ENCODE measurements around the gene IL25. TPM values are rescaled to one million over a fixed set of nuclear protein-coding genes. Genes with fewer than 3 reads are reported as not detected.

Gene IL25
- total and polyA plus RNA-seq, 2 of the 8 experiments (the other 6 are each of a cell fraction or from before 2014, with no cell fraction given): not detected

DNA sequence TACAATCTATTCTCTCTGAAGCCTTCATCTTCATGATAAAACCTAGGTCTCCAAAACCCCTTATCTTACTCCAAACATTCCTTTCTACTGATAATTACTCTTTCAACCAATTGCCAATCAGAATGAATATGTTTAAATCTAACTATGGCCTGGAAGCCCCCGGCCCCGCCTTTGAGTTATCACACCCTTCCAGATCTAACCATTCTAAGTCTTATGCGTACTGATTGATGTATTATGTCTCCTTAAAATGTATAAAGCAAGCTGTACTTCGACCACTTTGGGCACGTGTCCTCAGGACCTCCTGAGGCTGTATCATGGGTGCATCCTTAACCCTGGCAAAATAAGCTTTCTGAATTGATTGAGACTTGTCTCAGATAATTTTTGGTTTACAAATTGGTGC, 37.0 kb upstream of the IL25 start:
- FAIRE-seq: no peak
- Histone ChIP-seq H4K8ac (ENCODE audit: extremely low read depth, insufficient read depth, low read length) (no peak overlapping the region), H3K27ac (ENCODE audit: low read depth, low read length) (no peak overlapping the region), H3K4me2 (ENCODE audit: insufficient read depth in 1 of 2, low read depth in 2 of 2, low read length in 2 of 2) (no peak overlapping the region), H3K56ac (replicated peaks; ENCODE audit: insufficient read length, low read depth, low read length) (no peak overlapping the region), H3K9me3 (ENCODE audit: insufficient read depth in 2 of 2, low read depth in 1 of 2, low read length in 1 of 2) (peaks cover 3 to 23% of the 10 kb centered on the region in 2 experiments), H3K14ac (ENCODE audit: insufficient read length) (no peak overlapping the region), H2AFZ (ENCODE audit: low read length) (no peak overlapping the region), H2BK15ac (ENCODE audit: low read length) (no peak overlapping the region), H2BK12ac (ENCODE audit: low read depth, low read length) (no peak overlapping the region), H2BK5ac (ENCODE audit: low read depth, low read length) (no peak overlapping the region), H3K79me1 (ENCODE audit: low read depth, low read length) (no peaks in the 10 kb centered on the region), H3K9ac (replicated peaks in 1 of 4; ENCODE audit: extremely low read depth in 1 of 4, low read depth in 3 of 4, low read length in 3 of 4) (no peak overlapping the region), H3K18ac (ENCODE audit: extremely low read depth, low read length) (no peak overlapping the region), H3K36me3 (ENCODE audit: control insufficient read depth in 2 of 4, insufficient read depth in 4 of 4, low read length in 3 of 4) (no peaks in the 10 kb centered on the region), H3K4me3 (ENCODE audit: extremely low read depth in 1 of 4, insufficient read depth in 2 of 4, low read depth in 3 of 4, low read length in 4 of 4) (no peak overlapping the region), H3K4ac (replicated peaks; ENCODE audit: insufficient read length, low read depth, low read length) (no peak overlapping the region), H3K4me1 (replicated peaks in 1 of 4; ENCODE audit: control insufficient read depth in 3 of 4, insufficient read depth in 4 of 4, low read length in 3 of 4) (no peaks in the 10 kb centered on the region), H2AK5ac (ENCODE audit: low read depth, low read length) (no peak overlapping the region), H3K23me2 (ENCODE audit: low read depth, low read length) (no peaks in the 10 kb centered on the region), H4K91ac (replicated peaks; ENCODE audit: insufficient read length, low read length) (no peak overlapping the region), H3K23ac (ENCODE audit: insufficient read length) (no peak overlapping the region), H3K79me2 (ENCODE audit: control insufficient read depth in 1 of 2, insufficient read depth in 2 of 2, low read length in 2 of 2) (no peaks in the 10 kb centered on the region), H2BK20ac (ENCODE audit: low read length) (no peak overlapping the region), H4K20me1 (replicated peaks in 1 of 2; ENCODE audit: control insufficient read depth in 1 of 2, insufficient read depth in 2 of 2, low read length in 2 of 2) (no peaks in the 10 kb centered on the region), H3K27me3 (replicated peaks in 1 of 4; ENCODE audit: control insufficient read depth in 3 of 4, extremely low read depth in 1 of 4, insufficient read depth in 3 of 4, low read length in 3 of 4) (no peaks in the 10 kb centered on the region), H4K5ac (ENCODE audit: insufficient read length, low read depth, low read length) (no peak overlapping the region), H2BK120ac (replicated peaks; ENCODE audit: low read depth, low read length) (no peak overlapping the region)
- TF ChIP-seq GTF2F1 (IDR thresholded peaks at IDR 0.05; ENCODE audit: borderline replicate concordance, low read depth, low read length): no peak
- TF ChIP-seq TEAD4 (IDR thresholded peaks at IDR 0.05; ENCODE audit: low read depth, low read length): no peak
- WGBS, 2 experiments (ENCODE audit: extremely low coverage in 1 of 2, insufficient coverage in 1 of 2, insufficient read length in 1 of 2, insufficient replicate concordance in 2 of 2, low coverage in 1 of 2, low lambda C conversion rate in 2 of 2, missing lambda C conversion rate in 1 of 2): 86% methylated on average over 5 of the region's 5 CpGs; no CpG with 5 or more reads in 1 of the 2 experiments
- POLR2A ChIA-PET (ENCODE audit: partially characterized antibody): interaction anchor here (1.4 to 4.5 kb wide), 4 partner anchors 9 to 31 kb away, joined by 3 to 25 read pairs (median 4); partner anchors contain the start of gene PABPN1
- DNase-seq (ENCODE audit: low read depth in 1 of 2, low spot score in 2 of 2): no peak
- CTCF ChIA-PET (ENCODE audit: partially characterized antibody): interaction anchor here (0.7 to 5.2 kb wide), 6 partner anchors 8 to 121 kb away, joined by 3 to 15 read pairs (median 4); no protein-coding TSS in a partner anchor

Measured in H1 (cell line).